ENCODE data around the gene ACY1. TPM values are rescaled to one million over a fixed set of nuclear protein-coding genes. Genes with fewer than 3 reads are reported as not detected.
A peak's percentile ranks its signal among the peaks of the same experiment; 100 is the strongest.

The ACY1 gene
- total and polyA plus RNA-seq, 2 of the 13 experiments (the other 11 are each of a cell fraction or from before 2014, with no cell fraction given): 113 to 162 TPM

- no peak for TF ChIP-seq LCORL (IDR thresholded peaks at IDR 0.05)
- peak; percentile 93 for TF ChIP-seq LCORL (CRISPR knock-in tag; IDR thresholded peaks at IDR 0.05)
- TF ChIP-seq ZNF484 (CRISPR knock-in tag; IDR thresholded peaks at IDR 0.05; ENCODE audit: borderline replicate concordance, low read depth): 0 out of 2 replicates have a peak, but pooled peaks have one; percentile 39
- no peak; the same call in 1 of the 2 replicates for TF ChIP-seq NCOA1 (CRISPR knock-in tag; IDR thresholded peaks at IDR 0.05)
- TF ChIP-seq ZNF704 (CRISPR knock-in tag; IDR thresholded peaks at IDR 0.05; ENCODE audit: borderline replicate concordance): no peak; the same call in 1 of the 2 replicates
- peak; percentile 21; the same call in 1 of the 2 replicates for TF ChIP-seq ZNF230 (CRISPR knock-in tag; IDR thresholded peaks at IDR 0.05)
- peak; percentile 93 for TF ChIP-seq XRCC5 (optimal IDR thresholded peaks at IDR 0.05; ENCODE audit: low read length)
- TF ChIP-seq ELK4 (CRISPR knock-in tag; IDR thresholded peaks at IDR 0.05; ENCODE audit: borderline replicate concordance): no peak
- TF ChIP-seq SP5 (CRISPR knock-in tag; IDR thresholded peaks at IDR 0.05; ENCODE audit: borderline replicate concordance, low read depth): peak; percentile 84
- TF ChIP-seq SIX1 (CRISPR knock-in tag; IDR thresholded peaks at IDR 0.05; ENCODE audit: borderline replicate concordance): peak; percentile 70
- peak; percentile 81; the same call in 1 of the 2 replicates for TF ChIP-seq NR0B2 (CRISPR knock-in tag; IDR thresholded peaks at IDR 0.05)
- peak; percentile 35; the same call in 1 of the 2 replicates for TF ChIP-seq ZNF160 (CRISPR knock-in tag; IDR thresholded peaks at IDR 0.05)
- TF ChIP-seq ZNF317 (CRISPR knock-in tag; IDR thresholded peaks at IDR 0.05): peak; percentile 81
- no peak for TF ChIP-seq MLLT10 (CRISPR knock-in tag; IDR thresholded peaks at IDR 0.05)
- no peak for TF ChIP-seq ZMAT5 (CRISPR knock-in tag; IDR thresholded peaks at IDR 0.05; ENCODE audit: borderline replicate concordance, low read depth)
- TF ChIP-seq IRF2 (CRISPR knock-in tag; IDR thresholded peaks at IDR 0.05): peak; percentile 84
- TF ChIP-seq ELF4 (CRISPR knock-in tag; IDR thresholded peaks at IDR 0.05; ENCODE audit: borderline replicate concordance): peak; percentile 85; the same call in 1 of the 2 replicates
- TF ChIP-seq YEATS2 (CRISPR knock-in tag; IDR thresholded peaks at IDR 0.05; ENCODE audit: borderline replicate concordance): peak; percentile 93; the same call in 1 of the 2 replicates
- peak; percentile 84; the same call in 1 of the 2 replicates for TF ChIP-seq ZNF430 (CRISPR knock-in tag; IDR thresholded peaks at IDR 0.05)
- TF ChIP-seq ZNF10 (CRISPR knock-in tag; IDR thresholded peaks at IDR 0.05; ENCODE audit: borderline replicate concordance, low read depth): no peak
- TF ChIP-seq ZMAT3 (CRISPR knock-in tag; conservative IDR thresholded peaks at IDR 0.05): peak; percentile 98
- peak; percentile 88; the same call in 1 of the 2 replicates for TF ChIP-seq ZNF800 (CRISPR knock-in tag; IDR thresholded peaks at IDR 0.05)
Observed at GRCh38 chr3:51941798-51942602, 41.3 kb upstream of the ACY1 start, which contains the start of the genes PARP3 and RRP9 (continued).

All from HepG2 (cell line).